GM19238 (cell line): ENCODE results near the gene USP6NL.
"Not testable (repeated sequence)": the region's sequence is repeated elsewhere in the genome, so short reads cannot be mapped to it uniquely, and the experiment has no call there.

ENCODE experiments used
- DNase-seq: peaks from one replicate; pipeline ENCODE4 v3.0.0; 2011; ENCODE audit warnings: low spot score; ENCODE audit not compliant: insufficient read length

Gene USP6NL

DNA sequence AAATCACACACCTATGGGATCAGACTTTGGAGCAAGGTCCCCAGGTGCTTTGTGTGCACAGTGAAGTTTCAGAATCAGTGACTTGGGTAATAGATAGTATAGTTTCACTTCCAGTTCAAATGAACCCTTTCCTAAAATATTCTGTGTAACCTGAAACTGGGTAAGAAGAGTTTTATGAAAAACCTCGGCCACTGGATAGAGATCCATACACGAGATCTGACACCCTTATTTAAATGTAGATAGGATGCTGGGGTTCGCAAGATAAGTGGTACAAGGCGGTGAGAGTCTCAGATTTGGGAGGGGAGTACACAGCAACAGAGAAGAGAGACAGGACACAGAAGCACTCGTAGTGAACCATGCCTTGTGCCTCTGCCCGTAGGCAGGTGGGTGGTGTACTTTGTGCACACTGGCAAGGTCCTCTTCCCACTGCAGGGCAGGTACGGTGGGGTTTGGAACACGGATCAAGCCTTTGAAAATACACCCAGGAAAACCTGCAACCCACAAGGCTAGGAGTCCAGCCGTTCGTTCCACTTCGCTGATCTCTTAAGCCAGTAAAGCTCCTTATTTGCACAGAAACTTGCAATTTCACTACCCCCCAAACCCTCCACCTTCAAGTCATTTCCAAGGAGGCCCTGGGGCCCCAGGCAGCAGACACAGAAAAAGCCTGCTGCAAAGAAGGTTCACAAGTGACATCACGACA, 162.8 kb downstream of the USP6NL start:
- DNase-seq = peak; percentile 48

DNA sequence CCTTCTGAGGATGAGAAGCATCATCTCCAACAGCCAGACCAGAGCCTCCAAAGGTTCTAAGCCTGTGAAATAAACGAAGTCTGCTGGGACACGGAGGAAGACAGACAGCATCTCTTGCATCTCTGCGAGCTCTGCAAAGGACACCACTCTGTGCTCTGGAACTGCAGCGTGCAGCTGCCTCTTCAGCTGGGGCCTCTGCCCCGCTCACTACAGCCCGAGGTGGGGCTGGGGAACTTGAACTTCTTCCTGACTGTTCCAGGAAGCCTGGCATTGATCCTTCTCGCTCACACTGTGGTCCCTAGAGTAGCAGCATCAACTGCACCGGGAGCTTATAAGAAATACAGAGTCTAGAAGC, 163.3 kb downstream of the USP6NL start:
- DNase-seq = peak; percentile 49

DNA sequence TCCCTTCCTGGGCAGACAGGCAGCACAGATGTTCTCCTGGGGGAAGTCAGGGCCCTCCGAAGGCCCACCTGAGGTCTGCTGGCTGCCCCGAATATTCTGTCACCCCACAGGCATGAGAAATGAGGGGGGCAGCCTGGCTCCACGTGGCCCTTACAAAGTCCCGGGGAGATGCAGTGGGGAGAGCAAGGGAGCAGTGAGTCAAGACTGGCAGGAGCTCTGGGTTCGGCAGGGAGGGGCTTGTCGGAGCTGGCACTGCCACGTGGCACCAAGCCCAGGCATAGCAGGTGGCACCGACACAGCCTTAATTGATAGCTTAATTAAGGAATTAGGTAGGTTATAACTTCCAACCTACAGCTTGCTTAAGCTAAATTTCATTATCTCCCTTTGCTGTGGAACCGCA, 163.9 kb downstream of the USP6NL start:
- no peak for DNase-seq

GRCh38 chr10:11446864-11447263, 164.6 kb downstream of the USP6NL start:
- DNase-seq = no peak

GRCh38 chr10:11446133-11446532, 165.3 kb downstream of the USP6NL start:
- no peak for DNase-seq

- no peak for DNase-seq
Measured at GRCh38 chr10:11444531-11445228, 166.8 kb downstream of the USP6NL start.

GRCh38 chr10:11444155-11444530, 167.3 kb downstream of the USP6NL start:
- no peak for DNase-seq

DNA sequence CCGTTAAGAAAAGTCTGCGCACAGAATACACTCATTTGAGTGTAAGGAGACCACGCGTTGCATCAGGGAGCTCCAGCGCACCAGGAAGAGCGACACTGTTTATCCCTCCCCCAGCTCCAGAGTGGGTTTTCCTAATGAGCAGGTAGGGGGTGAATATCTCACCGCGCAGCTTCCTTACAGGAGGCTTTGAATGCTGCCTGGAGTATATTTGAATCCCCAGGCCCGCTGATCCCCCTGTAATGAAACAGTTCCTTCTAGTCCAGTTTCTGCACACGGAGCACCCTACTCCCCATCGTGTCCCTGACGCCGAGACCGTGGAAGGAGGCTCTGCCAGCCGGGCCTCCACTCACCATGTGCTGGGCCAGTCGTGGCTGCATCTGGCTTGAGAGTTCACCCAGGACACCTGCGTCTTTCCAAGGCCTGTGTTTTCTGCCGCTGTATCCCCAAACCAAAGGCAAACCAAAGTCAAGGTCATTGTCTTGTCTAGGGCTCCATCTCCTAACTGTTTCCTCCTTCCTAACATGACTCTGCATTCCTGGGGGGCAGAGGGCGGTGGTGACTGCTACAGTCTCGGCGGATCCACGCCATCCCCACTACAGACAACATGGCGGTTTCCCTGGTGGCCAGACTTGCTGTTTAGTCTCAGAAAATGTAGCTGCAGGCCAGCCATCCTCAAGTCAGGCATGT, 167.8 kb downstream of the USP6NL start:
- no peak for DNase-seq

GRCh38 chr10:11442001-11442773, 169.3 kb downstream of the USP6NL start:
- no peak for DNase-seq

DNA sequence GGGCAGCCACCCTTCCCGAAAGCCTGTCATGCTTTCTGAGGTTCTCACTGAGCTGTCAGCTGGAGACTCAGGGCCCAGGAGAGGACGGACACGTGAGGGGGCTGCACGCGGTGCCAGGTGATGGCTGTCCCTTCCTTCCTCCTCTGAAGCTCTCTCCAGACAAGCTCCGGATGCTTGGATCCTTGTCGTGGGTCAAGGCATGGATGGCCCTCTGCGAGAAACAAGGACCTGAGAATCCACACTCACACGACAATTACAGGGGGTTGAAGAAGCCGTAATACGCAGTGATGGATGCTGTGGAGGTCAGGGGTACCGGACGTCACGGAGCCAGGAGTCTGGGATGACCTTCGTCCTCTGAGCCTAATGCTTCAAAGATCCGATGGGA, 170.3 kb downstream of the USP6NL start:
- DNase-seq = no peak

DNA sequence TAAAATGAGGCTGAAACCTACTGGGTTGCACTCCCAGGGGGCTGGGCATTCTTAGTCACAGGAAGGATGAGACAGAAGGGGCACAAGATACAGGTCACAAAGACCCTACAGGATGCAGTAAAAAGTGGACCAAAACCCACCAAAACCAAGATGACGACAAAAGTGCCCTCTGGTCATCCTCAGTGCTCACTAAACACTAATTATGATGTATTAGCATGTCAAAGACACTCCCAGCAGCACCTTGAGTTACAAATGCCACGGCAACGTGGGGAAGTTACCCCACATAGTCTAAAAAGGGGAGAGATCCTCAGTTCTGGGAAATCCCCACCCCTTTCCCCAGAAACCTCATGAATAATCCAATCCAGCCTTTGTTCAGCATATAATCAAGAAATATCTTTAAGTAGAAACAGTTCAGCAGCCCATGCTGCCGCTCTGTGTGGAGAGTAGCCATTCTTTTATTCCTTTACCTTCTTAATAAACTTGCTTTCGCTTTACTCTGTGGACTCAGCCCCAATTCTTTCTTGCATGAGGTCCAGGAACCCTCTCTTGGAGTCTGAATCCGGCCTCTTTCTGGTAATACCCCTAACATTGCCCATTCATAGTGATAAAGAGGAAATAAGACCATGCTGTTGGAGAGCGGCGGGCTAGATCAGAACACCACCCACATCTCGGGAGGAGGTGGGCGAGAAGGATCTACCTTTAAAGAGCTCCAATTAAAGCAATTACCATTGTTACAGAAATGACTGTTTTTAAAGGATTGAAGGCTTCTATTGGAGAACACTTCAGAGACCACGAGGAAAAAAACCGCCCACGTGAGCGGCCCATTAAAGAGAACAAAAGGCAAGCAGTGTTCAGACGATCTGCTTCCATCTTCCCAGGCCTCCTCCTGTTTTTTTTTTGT, 170.9 kb downstream of the USP6NL start:
- no peak for DNase-seq

DNA sequence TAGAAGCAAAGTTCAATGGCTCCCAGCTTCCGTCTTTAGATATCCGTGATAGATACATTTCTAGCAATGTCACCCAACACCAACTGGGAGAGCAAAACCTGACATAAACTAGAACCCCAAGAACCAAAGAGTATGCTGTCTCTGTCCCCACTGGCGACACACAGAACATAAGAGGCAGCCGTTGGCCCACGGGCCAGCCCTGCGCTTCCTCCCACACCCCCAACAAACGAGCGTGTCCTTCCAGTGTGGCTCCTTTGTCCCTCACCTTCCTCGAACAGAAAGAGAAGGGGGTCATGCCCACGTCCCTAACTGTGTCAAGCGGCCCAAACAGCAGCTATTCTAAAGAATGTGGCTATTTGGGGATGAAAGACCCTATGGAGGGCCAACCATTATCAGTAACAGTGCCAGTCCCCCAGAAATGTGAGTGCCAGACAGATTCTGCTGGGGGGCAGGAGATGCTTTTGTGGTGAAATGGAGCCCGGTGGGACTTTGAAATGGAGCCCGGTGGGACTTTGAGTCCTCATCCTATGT, 171.9 kb downstream of the USP6NL start:
- no peak for DNase-seq

DNA sequence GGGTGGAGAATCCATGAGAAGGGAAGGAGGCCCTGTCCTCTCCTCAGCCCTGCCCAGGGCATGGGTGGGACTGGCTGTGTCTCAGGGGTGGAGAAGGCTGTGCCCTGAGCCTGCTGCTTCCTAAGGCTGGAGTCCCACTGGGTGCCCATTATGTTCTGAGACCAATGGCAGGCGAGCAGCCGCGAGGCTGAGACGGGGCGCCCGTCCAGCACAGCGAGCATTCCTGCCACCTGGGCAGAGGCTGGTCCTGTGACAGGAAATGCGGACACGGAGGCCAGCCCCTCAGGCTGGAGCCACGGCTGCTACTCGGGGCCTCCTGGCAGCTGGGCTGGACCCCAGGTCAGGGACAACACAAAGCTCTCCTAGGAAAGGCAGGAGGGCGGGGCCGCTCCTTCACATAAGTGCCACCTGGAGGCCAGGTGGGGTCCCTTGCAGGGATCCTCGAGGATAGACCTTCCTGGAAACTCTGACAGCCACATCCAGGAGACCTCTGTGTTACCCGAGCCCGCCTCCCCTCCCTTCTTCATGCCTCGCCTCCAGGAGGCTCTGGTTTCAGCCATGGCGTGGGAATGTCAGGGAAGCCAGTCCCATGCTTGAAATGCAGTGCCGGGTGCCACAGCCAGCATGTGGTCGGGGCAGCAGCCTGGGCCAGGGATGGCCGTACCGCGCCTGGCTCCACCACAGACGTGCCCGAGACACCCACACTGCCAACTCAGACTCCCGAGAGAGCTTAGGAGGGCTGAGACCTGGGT, 173.9 kb downstream of the USP6NL start:
- no peak for DNase-seq

GRCh38 chr10:11436445-11436844, 175.0 kb downstream of the USP6NL start:
- DNase-seq = not testable (repeated sequence)

DNA sequence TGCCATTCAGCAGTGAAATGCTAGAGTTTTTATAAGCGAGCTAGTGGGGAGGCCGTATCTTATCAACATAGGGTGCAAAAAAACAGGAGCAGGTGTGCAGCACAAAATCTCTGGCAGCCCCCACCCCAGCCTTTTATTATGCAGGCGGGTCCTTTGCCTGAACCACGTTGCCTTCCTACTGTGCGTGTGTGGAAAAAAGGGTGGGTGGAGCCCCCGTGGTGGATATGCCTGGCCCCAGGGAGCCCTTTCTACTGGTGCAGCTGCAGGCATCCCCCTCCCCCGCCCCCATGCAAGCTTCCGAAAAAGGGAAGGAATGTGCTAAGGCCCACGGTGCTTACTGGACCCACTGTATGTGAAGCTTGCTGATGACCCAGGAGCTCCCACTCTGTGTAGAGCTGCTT, 175.9 kb downstream of the USP6NL start:
- no peak for DNase-seq

- DNase-seq = peak; percentile 51
Measured at GRCh38 chr10:11434324-11434723, 177.1 kb downstream of the USP6NL start.

- no peak for DNase-seq
Measured at GRCh38 chr10:11433657-11434056, 177.8 kb downstream of the USP6NL start.

- no peak for DNase-seq
Measured at GRCh38 chr10:11431216-11431555, 180.3 kb downstream of the USP6NL start.

- no peak for DNase-seq
Measured at GRCh38 chr10:11430421-11431215, 180.8 kb downstream of the USP6NL start.
